HG02610 (cell line): ENCODE data around the gene EYA3.

ENCODE experiments used
- ATAC-seq: cut with Tn5 transposase; IDR thresholded peaks from one replicate; pipeline ENCODE4 v1.9.1; 2021; ENCODE audit warnings: mild to moderate bottlenecking, moderate library complexity; ENCODE audit not compliant: unreplicated experiment

The EYA3 gene

GRCh38 chr1:28088168-28088961, at the start of gene EYA3:
Gene EYA3 (minus strand): TSS chr1:28088610. CDS start chr1:28058026, 30,584 bp downstream.
- ATAC-seq: peak; percentile 93

GRCh38 chr1:28136922-28137613, 48.7 kb upstream of the EYA3 start:
- ATAC-seq: no peak

- ATAC-seq: no peak
Observed at GRCh38 chr1:28136169-28136921, 47.9 kb upstream of the EYA3 start.

GRCh38 chr1:28135371-28136168, 47.2 kb upstream of the EYA3 start:
- ATAC-seq: no peak

- ATAC-seq: no peak
Observed at GRCh38 chr1:28134651-28135207, 46.3 kb upstream of the EYA3 start.

GRCh38 chr1:28132171-28133167, 44.1 kb upstream of the EYA3 start:
- ATAC-seq: no peak

GRCh38 chr1:28130901-28131300, 42.5 kb upstream of the EYA3 start:
- ATAC-seq: no peak

- no peak for ATAC-seq
Observed at GRCh38 chr1:28129150-28129549, 40.7 kb upstream of the EYA3 start.

GRCh38 chr1:28127617-28128257, 39.3 kb upstream of the EYA3 start:
- peak; percentile 73 for ATAC-seq

- no peak for ATAC-seq
Observed at GRCh38 chr1:28126783-28127490, 38.5 kb upstream of the EYA3 start.

- no peak for ATAC-seq
Observed at GRCh38 chr1:28126212-28126611, 37.8 kb upstream of the EYA3 start.

- ATAC-seq: no peak
Observed at GRCh38 chr1:28123461-28123961, 35.1 kb upstream of the EYA3 start.

- no peak for ATAC-seq
Observed at GRCh38 chr1:28122183-28122582, 33.8 kb upstream of the EYA3 start.

GRCh38 chr1:28119556-28119955, 31.1 kb upstream of the EYA3 start:
- ATAC-seq: no peak

- no peak for ATAC-seq
Observed at GRCh38 chr1:28118640-28119307, 30.4 kb upstream of the EYA3 start.

- peak; percentile 44 for ATAC-seq
Observed at GRCh38 chr1:28115267-28115666, 26.9 kb upstream of the EYA3 start.

GRCh38 chr1:28114844-28115243, 26.4 kb upstream of the EYA3 start:
- no peak for ATAC-seq

- ATAC-seq: no peak
Observed at GRCh38 chr1:28113242-28113572, 24.8 kb upstream of the EYA3 start.
